ENCODE results near the gene PPIB. TPM values are rescaled to one million over a fixed set of nuclear protein-coding genes. Genes with fewer than 3 reads are reported as not detected.

The PPIB gene
- total and polyA plus RNA-seq, 12 donors: 60.3 to 600 (median 88.1) TPM

GRCh38 chr15:64144192-64144564 lies 18.6 kb downstream of the PPIB start:
- no peak for ATAC-seq
- no peaks in the 10 kb centered on the region for H3K9me3 ChIP-seq
- intact Hi-C loops (cut with DNase I): no loop called here
- DNase-seq: no peak
- H3K27ac ChIP-seq: peak overlapping the region in 1 of 10 donors; percentile 6
- 86 to 94% methylated on average over 8 of the region's 8 CpGs for WGBS, 2 donors
- TF ChIP-seq CTCF (IDR thresholded peaks at IDR 0.05): no peak
- no peak overlapping the region for H3K4me3 ChIP-seq
- H3K4me1 ChIP-seq: peaks cover 2 to 21% (median 11%) of the 10 kb centered on the region in 9 donors
- H3K27me3 ChIP-seq: no peaks in the 10 kb centered on the region
- peaks cover 0 to 69% (median 21%) of the 10 kb centered on the region in 9 donors for H3K36me3 ChIP-seq

DNA sequence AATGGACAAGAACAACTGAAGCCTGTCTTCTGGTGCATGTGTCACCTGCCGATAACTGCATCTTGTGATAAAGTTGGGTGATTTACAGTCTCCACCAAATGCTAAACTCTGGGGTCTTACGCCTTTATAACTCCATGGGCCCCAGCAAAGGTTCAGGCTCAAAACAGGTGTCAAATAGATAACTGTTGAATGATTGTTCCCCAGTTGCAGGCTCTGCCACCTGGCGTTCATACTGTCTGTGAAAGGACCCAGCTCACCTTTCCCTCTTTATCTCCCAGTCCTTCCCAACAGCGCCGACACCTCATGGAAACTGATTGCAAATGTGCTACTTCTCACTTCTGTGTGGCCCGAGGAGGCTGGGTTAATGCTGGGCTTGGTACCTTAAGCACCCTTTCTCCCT lies 19.5 kb downstream of the PPIB start:
- no peak overlapping the region for H3K4me3 ChIP-seq
- no peaks in the 10 kb centered on the region for H3K9me3 ChIP-seq
- H3K36me3 ChIP-seq: peaks cover 0 to 76% (median 22%) of the 10 kb centered on the region in 9 donors
- no peak for DNase-seq
- ATAC-seq: no peak
- H3K4me1 ChIP-seq: peaks cover 2 to 21% (median 11%) of the 10 kb centered on the region in 9 donors
- no peak overlapping the region for H3K27ac ChIP-seq
- no peaks in the 10 kb centered on the region for H3K27me3 ChIP-seq
- intact Hi-C loops (cut with DNase I): no loop called here
- 86 to 87% methylated on average over 6 of the region's 6 CpGs for WGBS, 2 donors
- TF ChIP-seq CTCF (IDR thresholded peaks at IDR 0.05): no peak

- ATAC-seq: no peak
- Histone ChIP-seq H3K27ac (no peak overlapping the region), H3K36me3 (peaks cover 0 to 89% (median 35%) of the 10 kb centered on the region in 9 donors), H3K4me3 (no peak overlapping the region), H3K9me3 (no peaks in the 10 kb centered on the region), H3K4me1 (peaks cover under 1 to 20% (median 8%) of the 10 kb centered on the region in 9 donors), H3K27me3 (no peaks in the 10 kb centered on the region)
- no peak for DNase-seq
- intact Hi-C loops (cut with DNase I): no loop called here
- WGBS, 2 donors: 97 to 98% methylated on average over 8 of the region's 8 CpGs
- TF ChIP-seq CTCF (IDR thresholded peaks at IDR 0.05): no peak
Measured at GRCh38 chr15:64141798-64142512, 20.9 kb downstream of the PPIB start.

GRCh38 chr15:64138331-64138941 lies 24.4 kb downstream of the PPIB start:
- H3K27me3 ChIP-seq: no peaks in the 10 kb centered on the region
- TF ChIP-seq CTCF (IDR thresholded peaks at IDR 0.05): no peak

More at GRCh38 chr15:64138331-64138941, 24.4 kb downstream of the PPIB start:
- Histone ChIP-seq H3K36me3 (peaks cover 0 to 93% (median 41%) of the 10 kb centered on the region in 9 donors), H3K4me1 (peaks cover 0 to 22% (median 11%) of the 10 kb centered on the region in 9 donors), H3K27ac (no peak overlapping the region), H3K4me3 (no peak overlapping the region), H3K9me3 (no peaks in the 10 kb centered on the region)
- intact Hi-C loops (cut with DNase I): no loop called here
- ATAC-seq: no peak
- DNase-seq: no peak
- 97% methylated on average over 4 of the region's 4 CpGs for WGBS, 2 donors
